Type B pancreatic cell (in vitro differentiated cells): Measurements from ENCODE around the gene SERTAD1. TPM values are rescaled to one million over a fixed set of nuclear protein-coding genes. Genes with fewer than 3 reads are reported as not detected.
"Not testable (repeated sequence)": the region's sequence is repeated elsewhere in the genome, so short reads cannot be mapped to it uniquely, and the experiment has no call there.

Experiments
- DNase-seq: peaks from one replicate; pipeline ENCODE4 v3.0.0; 2021; ENCODE audit warnings: mixed read lengths; ENCODE audit not compliant: unreplicated experiment; ENCODE audit errors: extremely low spot score
- H3K27ac Mint-ChIP-seq: 2 replicates; pipeline ENCODE4 v1.8.0; 2021; ENCODE audit warnings: mild to moderate bottlenecking, mixed read lengths
- H3K27me3 Mint-ChIP-seq: 2 replicates; pipeline ENCODE4 v1.8.0; 2021; ENCODE audit warnings: mixed read lengths
- H3K36me3 Mint-ChIP-seq: 2 replicates; pipeline ENCODE4 v1.8.0; 2021; ENCODE audit warnings: mixed read lengths
- H3K4me1 Mint-ChIP-seq: one replicate; pipeline ENCODE4 v1.8.0; 2021; ENCODE audit warnings: mixed read lengths; ENCODE audit not compliant: unreplicated experiment
- H3K4me3 Mint-ChIP-seq: 2 replicates; pipeline ENCODE4 v1.8.0; 2021; ENCODE audit warnings: mild to moderate bottlenecking, mixed read lengths
- H3K9me3 Mint-ChIP-seq: 2 replicates; pipeline ENCODE4 v1.8.0; 2021; ENCODE audit warnings: mixed read lengths
- total RNA-seq: library from RNA; stranded (reverse); gene quantifications from 2 replicates; pipeline ENCODE4 v1.2.1, GENCODE V29; 2021; ENCODE audit warnings: low replicate concordance
- TF ChIP-seq, protein P1 (sequence below): fragments of 200-600 bp; sonication (generic); conservative IDR thresholded peaks from 2 replicates; pipeline ENCODE4 v1.5.0; 2021; ENCODE audit warnings: antibody characterized with exemption, mild to moderate bottlenecking

The SERTAD1 gene
- total RNA-seq, 1 donor from 2014 or later = 9.2 TPM

DNA sequence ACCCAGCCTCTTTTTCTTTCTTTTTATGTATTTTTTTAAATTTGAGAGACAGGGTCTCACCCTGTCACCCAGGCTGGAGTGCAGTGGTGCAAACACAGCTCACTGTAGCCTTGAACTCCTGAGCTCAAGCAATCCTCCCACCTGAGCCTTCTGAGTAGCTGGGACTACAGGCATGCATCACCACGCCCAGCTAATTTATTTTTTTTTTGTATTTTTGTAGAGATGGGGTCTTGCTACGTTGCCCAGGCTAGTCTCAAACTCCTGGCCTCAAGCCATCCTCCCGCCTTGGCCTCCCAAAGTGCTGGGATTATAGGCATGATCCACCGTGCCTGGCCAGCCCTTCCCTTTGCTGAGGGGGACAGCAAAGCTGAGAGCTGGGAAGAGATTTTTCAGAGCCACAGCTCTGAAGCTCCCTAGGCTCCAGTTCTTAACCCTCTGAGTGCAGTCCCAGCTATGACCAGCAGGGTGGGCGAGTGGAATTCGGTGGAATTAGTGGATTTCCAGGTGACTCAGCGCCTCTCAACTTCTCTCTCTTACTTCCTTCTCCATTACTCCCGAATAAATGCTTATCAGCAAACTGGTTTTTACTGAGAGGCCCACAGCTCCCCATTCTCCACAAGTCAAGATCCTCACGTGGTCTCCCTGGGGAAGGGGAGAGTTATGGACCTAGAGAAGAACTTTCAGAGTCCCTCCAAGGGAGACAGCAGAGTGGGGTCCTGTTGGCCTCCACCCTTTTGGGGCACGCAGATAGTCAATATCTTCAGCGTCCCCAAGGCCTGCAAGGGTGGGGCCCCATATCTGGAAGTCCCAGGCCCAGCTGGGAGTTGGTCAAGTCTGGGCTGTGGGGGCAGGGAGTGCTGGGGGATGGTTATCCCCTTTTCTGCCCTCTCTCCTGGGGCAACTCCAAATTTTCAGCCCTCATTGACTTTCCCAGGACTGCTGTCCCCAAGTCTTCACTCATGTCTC lies 38.5 kb upstream of the SERTAD1 start:
- Mint-ChIP-seq H3K36me3 (peaks cover 5% of the 10 kb centered on the region), H3K27me3 (peaks cover 30% of the 10 kb centered on the region), H3K4me3 (peak overlapping the region; percentile 88), H3K9me3 (no peaks in the 10 kb centered on the region), H3K4me1 (peaks cover 13% of the 10 kb centered on the region), H3K27ac (peak overlapping the region; percentile 90)
- TF ChIP-seq, protein P1, sequence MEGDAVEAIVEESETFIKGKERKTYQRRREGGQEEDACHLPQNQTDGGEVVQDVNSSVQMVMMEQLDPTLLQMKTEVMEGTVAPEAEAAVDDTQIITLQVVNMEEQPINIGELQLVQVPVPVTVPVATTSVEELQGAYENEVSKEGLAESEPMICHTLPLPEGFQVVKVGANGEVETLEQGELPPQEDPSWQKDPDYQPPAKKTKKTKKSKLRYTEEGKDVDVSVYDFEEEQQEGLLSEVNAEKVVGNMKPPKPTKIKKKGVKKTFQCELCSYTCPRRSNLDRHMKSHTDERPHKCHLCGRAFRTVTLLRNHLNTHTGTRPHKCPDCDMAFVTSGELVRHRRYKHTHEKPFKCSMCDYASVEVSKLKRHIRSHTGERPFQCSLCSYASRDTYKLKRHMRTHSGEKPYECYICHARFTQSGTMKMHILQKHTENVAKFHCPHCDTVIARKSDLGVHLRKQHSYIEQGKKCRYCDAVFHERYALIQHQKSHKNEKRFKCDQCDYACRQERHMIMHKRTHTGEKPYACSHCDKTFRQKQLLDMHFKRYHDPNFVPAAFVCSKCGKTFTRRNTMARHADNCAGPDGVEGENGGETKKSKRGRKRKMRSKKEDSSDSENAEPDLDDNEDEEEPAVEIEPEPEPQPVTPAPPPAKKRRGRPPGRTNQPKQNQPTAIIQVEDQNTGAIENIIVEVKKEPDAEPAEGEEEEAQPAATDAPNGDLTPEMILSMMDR = peak; percentile 85
- DNase-seq = peak; percentile 89

DNA sequence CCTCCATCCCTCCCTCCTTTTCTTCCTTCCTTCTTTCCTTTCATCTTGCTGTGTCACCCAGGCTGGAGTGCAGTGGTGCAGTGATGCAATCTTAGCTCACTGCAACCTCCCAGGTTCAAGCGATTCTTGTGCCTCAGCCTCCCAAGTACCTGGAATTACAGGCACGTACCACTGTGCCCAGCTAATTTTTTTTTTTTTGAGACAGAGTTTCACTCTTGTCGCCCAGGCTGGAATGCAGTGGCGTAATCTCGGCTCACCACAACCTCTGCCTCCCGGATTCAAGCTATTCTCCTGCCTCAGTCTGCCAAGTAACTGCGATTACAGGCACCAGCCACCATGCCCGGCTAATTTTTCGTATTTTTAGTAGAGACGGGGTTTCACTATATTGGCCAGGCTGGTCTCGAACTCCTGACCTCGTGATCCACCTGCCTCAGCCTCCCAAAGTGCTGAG lies 37.8 kb upstream of the SERTAD1 start:
- H3K9me3 Mint-ChIP-seq = not testable (repeated sequence)

DNA sequence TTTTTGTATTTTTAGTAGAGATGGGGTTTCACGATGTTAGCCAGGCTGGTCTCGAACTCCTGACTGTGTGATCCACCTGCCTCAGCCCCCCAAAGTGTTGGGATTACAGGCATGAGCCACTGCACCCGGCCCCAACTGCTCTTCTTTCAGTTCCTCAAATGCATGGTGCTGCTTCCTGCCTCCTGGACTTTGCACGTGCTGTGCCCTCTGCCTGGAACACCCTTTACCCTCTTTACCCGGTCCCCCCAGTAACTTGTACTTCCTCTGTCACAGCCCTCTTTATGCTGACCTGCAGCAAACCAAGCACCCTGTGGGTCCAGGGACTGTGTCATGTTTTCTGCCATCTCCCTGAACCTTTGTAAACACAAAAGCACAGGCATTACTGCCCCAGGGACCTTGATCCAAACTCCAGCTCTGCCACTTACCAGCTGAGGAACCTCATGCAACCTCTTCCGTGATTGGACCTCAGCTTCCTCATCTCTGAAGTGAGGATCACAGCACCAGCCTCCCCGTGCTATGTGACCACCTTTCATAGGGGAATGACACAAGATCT lies 36.0 kb upstream of the SERTAD1 start:
- Mint-ChIP-seq H3K4me1 (peaks cover 13% of the 10 kb centered on the region), H3K36me3 (peaks cover 5% of the 10 kb centered on the region), H3K4me3 (no peak overlapping the region), H3K27ac (no peak overlapping the region), H3K9me3 (no peaks in the 10 kb centered on the region), H3K27me3 (peaks cover 12% of the 10 kb centered on the region)
- TF ChIP-seq, protein P1 = no peak
- no peak for DNase-seq

More for the DNA sequence above, 37.8 kb upstream of the SERTAD1 start:
- H3K36me3 Mint-ChIP-seq, DNase-seq, H3K4me3 Mint-ChIP-seq, H3K27ac Mint-ChIP-seq: not testable (repeated sequence)
- peaks cover 13% of the 10 kb centered on the region for H3K4me1 Mint-ChIP-seq
- peaks cover 24% of the 10 kb centered on the region for H3K27me3 Mint-ChIP-seq

DNA sequence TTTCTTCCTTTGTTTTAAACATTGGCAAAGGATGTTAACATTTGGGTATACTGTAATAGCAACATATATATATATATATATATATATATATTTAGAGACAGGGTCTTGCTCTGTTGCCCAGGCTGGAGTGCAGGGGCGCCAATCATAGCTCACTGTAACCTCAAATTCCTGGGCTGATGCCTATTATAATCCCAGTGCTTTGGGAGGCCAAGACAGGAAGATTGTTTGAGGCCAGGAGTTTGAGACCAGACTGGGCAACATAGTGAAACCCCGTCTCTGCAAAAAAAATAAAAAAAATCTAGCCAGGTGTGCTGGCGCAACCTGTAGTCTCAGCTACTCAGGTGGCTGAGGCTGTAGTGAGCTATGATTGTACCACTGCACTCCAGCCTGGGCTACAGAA lies 34.4 kb upstream of the SERTAD1 start:
- no peak overlapping the region for H3K4me3 Mint-ChIP-seq
- no peaks in the 10 kb centered on the region for H3K36me3 Mint-ChIP-seq
- no peak for DNase-seq

DNA sequence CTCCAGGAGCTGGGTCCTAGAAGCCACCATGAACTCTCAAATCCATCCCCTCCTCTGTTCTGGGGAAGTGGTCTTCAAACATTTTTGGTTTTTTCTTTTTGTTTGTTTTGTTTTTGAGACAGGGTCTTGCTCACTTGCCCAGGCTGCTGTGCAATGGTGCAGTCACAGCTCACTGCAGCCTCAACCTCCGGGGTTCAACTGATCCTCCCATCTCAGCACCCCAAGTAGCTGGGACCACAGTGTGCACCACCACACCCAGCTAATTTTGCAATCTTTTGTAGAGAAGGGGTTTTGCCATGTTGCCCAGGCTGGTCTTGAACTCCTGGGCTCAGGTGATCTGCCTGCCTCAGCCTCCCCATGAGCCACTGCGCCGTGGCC lies 32.8 kb upstream of the SERTAD1 start:
- no peak for DNase-seq
- TF ChIP-seq, protein P1 = no peak
- H3K36me3 Mint-ChIP-seq = no peaks in the 10 kb centered on the region
- no peaks in the 10 kb centered on the region for H3K27me3 Mint-ChIP-seq
- no peak overlapping the region for H3K4me3 Mint-ChIP-seq
- H3K27ac Mint-ChIP-seq = no peak overlapping the region
- no peaks in the 10 kb centered on the region for H3K9me3 Mint-ChIP-seq
- no peaks in the 10 kb centered on the region for H3K4me1 Mint-ChIP-seq

More for the DNA sequence above, 34.4 kb upstream of the SERTAD1 start:
- H3K27me3 Mint-ChIP-seq = no peaks in the 10 kb centered on the region
- H3K27ac Mint-ChIP-seq = no peak overlapping the region
- no peaks in the 10 kb centered on the region for H3K9me3 Mint-ChIP-seq
- TF ChIP-seq, protein P1 = no peak
- H3K4me1 Mint-ChIP-seq = peaks cover 6% of the 10 kb centered on the region
